Astrocyte (in vitro differentiated cells and primary cell): ENCODE measurements around the gene LZTS2.

Experiments used
- CTCF ChIP-seq: IDR thresholded peaks from 2 replicates; pipeline ENCODE4 v1.5.1; 2011; ENCODE audit warnings: low read depth, mild to moderate bottlenecking, inconsistent platforms, low read length, moderate library complexity; ENCODE audit not compliant: insufficient read depth
- EZH2 ChIP-seq: IDR thresholded peaks from 2 replicates; pipeline ENCODE4 v1.6.1; 2012; ENCODE audit warnings: mild to moderate bottlenecking, low read length, inconsistent platforms; ENCODE audit not compliant: insufficient read depth

DNA sequence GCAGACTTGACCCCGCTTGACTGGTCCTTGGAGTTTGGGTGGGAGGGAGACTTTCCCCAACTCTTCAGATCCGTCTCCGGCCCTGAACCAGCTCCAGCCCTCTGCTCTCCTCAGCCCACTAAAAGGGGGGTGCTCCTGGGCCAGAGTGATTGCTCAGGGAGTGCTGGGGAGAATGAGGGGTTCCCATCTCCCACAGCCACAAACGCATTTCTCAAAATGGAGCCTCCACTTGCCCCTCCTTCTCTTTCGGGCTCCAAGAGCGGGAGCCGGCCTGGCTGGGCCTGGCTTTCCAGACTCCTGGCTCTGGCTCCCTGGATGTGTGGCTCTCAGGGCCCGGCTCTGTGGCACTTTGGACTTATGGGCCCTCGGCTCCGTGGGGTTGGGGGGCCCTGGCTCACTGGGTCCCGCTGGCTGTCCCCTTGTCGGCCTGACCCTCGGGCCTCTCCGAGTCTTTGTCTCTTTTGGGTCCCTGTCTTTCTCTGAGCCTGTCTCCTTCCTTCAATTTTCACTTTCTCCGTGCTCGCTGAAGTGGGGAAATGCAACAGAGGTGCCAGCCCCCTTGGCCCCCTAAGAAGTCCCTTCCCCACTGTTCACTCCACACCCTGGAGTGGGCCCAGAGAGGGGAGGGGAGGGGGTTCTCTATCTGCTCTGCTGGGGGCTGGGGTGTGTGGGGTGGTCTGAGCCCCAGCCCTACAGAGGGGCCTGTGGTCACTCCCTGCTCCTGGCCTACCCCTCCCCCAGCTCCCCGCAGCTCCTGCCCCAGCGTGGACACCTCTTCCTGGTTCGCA is 713 bp downstream of the LZTS2 start:
- TF ChIP-seq CTCF (no peak), EZH2 (no peak)
